Esophagus muscularis mucosa (tissue), 3 donors: ENCODE results near the gene RNF145.

ENCODE experiments used
- POLR2AphosphoS5 ChIP-seq, 2 donors: sonication (generic); formaldehyde crosslinking; IDR thresholded peaks; one replicate each; pipeline ENCODE4 v1.6.1; 2017; ENCODE audit warnings: antibody characterized with exemption in 2 of 2
- TF ChIP-seq, protein P1 (sequence below), 3 experiments: fragments of 200-600 bp in 2 of 3; fragments of 450-650 bp in 1 of 3; sonication (generic) in 2 of 3; IDR thresholded peaks; one replicate each; pipeline ENCODE4 v1.5.1; 2017 to 2019; ENCODE audit warnings: antibody characterized with exemption in 3 of 3, mild to moderate bottlenecking in 2 of 3, moderate library complexity in 1 of 3

DNA sequence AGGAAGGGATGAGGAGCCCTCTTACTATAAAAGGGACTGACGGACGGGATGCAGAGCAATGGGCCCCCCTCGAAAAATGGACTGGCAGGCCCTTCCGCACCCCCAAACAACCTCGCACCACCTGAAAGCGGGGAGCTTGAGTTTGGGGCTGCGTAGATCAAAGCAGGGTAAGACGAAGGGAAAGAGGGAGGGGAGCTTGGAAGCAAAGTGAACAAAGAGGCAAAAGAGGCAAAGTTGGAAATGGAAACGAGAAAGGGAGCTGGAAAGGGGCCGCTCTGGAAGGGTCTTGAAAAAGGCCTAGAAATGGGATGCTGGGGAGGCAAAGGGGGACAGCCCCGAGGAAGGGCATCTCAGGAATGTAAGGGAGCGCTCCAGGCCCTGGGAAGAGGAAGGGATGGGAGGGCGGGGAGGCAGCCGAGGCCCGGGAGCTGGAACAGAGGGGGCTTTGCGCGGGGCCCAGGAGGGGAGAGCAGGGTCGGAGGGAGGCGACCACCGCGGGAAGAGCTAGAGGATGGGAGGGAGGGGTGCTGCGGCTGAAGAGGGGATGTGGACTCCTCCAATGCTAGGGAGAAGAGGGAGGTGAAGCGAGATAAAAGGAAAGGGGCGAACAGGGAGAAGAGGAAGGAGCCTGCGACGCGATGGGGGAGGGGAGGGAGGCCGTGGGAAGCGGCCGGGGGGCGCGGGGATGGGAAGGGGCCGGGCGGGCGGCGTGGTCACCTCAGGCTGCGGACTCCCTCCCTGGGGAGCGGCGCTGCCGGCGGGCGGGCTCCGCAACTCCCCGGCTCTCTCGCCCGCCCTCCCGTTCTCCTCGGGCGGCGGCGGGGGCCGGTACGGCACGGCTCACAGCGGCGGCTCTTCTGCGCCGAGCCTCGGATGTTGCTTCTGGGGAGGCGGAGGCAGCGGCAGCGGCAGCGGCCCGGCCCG lies 577 bp downstream of the RNF145 start:
- TF ChIP-seq, protein P1, sequence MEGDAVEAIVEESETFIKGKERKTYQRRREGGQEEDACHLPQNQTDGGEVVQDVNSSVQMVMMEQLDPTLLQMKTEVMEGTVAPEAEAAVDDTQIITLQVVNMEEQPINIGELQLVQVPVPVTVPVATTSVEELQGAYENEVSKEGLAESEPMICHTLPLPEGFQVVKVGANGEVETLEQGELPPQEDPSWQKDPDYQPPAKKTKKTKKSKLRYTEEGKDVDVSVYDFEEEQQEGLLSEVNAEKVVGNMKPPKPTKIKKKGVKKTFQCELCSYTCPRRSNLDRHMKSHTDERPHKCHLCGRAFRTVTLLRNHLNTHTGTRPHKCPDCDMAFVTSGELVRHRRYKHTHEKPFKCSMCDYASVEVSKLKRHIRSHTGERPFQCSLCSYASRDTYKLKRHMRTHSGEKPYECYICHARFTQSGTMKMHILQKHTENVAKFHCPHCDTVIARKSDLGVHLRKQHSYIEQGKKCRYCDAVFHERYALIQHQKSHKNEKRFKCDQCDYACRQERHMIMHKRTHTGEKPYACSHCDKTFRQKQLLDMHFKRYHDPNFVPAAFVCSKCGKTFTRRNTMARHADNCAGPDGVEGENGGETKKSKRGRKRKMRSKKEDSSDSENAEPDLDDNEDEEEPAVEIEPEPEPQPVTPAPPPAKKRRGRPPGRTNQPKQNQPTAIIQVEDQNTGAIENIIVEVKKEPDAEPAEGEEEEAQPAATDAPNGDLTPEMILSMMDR (IDR thresholded peaks at IDR 0.05): no peak
- no peak for TF ChIP-seq POLR2AphosphoS5 (IDR thresholded peaks at IDR 0.05)
